Measurements from ENCODE around the gene OR10J5. TPM values are rescaled to one million over a fixed set of nuclear protein-coding genes. Genes with fewer than 3 reads are reported as not detected.

OR10J5 gene
- total and polyA plus RNA-seq, 2 of the 4 experiments (the other 2 are of a cell fraction), result not detected

DNA sequence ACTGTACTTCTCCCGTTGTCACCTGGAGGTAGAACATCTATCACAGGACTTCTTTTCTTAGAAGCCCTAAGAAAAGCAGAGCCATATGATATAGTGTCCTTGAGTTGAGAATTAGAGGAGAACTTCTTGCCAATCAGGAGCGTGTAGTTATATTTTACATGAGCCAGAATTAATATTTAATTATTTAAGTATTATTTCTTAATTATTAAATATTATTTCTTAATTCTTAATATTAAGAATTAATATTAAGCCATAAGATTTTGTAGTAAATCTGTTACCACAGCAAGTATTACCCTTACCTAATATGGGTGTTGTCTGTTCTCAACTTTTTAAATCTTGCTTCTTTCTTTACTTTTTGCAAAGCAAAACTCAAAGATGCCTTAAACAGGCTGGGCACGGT lies 41.6 kb upstream of the OR10J5 start:
- Histone ChIP-seq H3K9me1 (ENCODE audit: insufficient read depth, low read length) (no peaks in the 10 kb centered on the region), H2BK20ac (ENCODE audit: low read depth, low read length) (no peak overlapping the region), H2AK9ac (replicated peaks; ENCODE audit: low read depth, low read length, poor library complexity) (no peak overlapping the region), H3K27me3 (ENCODE audit: control insufficient read depth, insufficient read depth, low read length) (no peaks in the 10 kb centered on the region), H3K36me3 (ENCODE audit: control insufficient read depth, insufficient read depth, low read length) (no peaks in the 10 kb centered on the region), H3K4me3 (ENCODE audit: insufficient read depth, low read depth, low read length) (no peak overlapping the region), H4K5ac (ENCODE audit: low read depth, low read length) (no peak overlapping the region), H3K4ac (ENCODE audit: low read depth, low read length) (no peak overlapping the region), H3K4me1 (ENCODE audit: control insufficient read depth, insufficient read depth, low read length) (no peaks in the 10 kb centered on the region), H3K23ac (ENCODE audit: low read depth, low read length) (no peak overlapping the region), H3K27ac (ENCODE audit: insufficient read depth, low read length) (no peak overlapping the region), H2BK15ac (ENCODE audit: low read depth, low read length) (no peak overlapping the region), H3K14ac (replicated peaks; ENCODE audit: low read depth, low read length) (no peak overlapping the region), H3K79me1 (ENCODE audit: low read depth in 1 of 2, low read length in 2 of 2) (no peaks in the 10 kb centered on the region), H3K56ac (ENCODE audit: extremely low read depth, insufficient read depth, low read length) (no peak overlapping the region), H4K8ac (ENCODE audit: low read depth in 2 of 2, low read length in 2 of 2) (no peak overlapping the region), H2BK5ac (ENCODE audit: low read depth, low read length, poor library complexity, severe bottlenecking) (no peak overlapping the region), H2AFZ (replicated peaks; ENCODE audit: low read length, poor library complexity) (no peak overlapping the region), H4K91ac (ENCODE audit: insufficient read depth, low read depth, low read length) (no peak overlapping the region), H4K20me1 (ENCODE audit: insufficient read depth, low read length) (no peaks in the 10 kb centered on the region), H3K4me2 (ENCODE audit: low read depth, low read length) (no peak overlapping the region), H3K9me3 (ENCODE audit: control insufficient read depth, insufficient read depth, low read length) (peaks cover 2% of the 10 kb centered on the region; the same call in 1 of the 2 replicates), H3K9ac (ENCODE audit: low read depth, low read length) (no peak overlapping the region), H2BK120ac (ENCODE audit: low read depth, low read length) (no peak overlapping the region), H3K18ac (ENCODE audit: low read depth, low read length) (no peak overlapping the region), H2AK5ac (ENCODE audit: low read depth, low read length) (no peak overlapping the region)
- no peak for TF ChIP-seq BHLHE40 (IDR thresholded peaks at IDR 0.05; ENCODE audit: low read depth, low read length)
- no peak for TF ChIP-seq NFE2L2 (IDR thresholded peaks at IDR 0.05; ENCODE audit: low read depth, low read length)
- TF ChIP-seq CTCF (conservative IDR thresholded peaks at IDR 0.05; ENCODE audit: low read depth, low read length), result no peak
- no peak for TF ChIP-seq RAD21 (IDR thresholded peaks at IDR 0.05; ENCODE audit: low read length)
- TF ChIP-seq, protein P1, sequence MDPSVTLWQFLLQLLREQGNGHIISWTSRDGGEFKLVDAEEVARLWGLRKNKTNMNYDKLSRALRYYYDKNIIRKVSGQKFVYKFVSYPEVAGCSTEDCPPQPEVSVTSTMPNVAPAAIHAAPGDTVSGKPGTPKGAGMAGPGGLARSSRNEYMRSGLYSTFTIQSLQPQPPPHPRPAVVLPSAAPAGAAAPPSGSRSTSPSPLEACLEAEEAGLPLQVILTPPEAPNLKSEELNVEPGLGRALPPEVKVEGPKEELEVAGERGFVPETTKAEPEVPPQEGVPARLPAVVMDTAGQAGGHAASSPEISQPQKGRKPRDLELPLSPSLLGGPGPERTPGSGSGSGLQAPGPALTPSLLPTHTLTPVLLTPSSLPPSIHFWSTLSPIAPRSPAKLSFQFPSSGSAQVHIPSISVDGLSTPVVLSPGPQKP (IDR thresholded peaks at IDR 0.05; ENCODE audit: borderline replicate concordance, low read depth, low read length), result no peak
- no peak for TF ChIP-seq MAZ (IDR thresholded peaks at IDR 0.05; ENCODE audit: borderline replicate concordance, low read depth, low read length)
- no peak for TF ChIP-seq POLR2A (IDR thresholded peaks at IDR 0.05; ENCODE audit: low read depth, low read length)
- no peak for TF ChIP-seq RFX5 (IDR thresholded peaks at IDR 0.05; ENCODE audit: low read depth, low read length)
- POLR2A ChIA-PET (ENCODE audit: unreplicated experiment), result no interaction called here
- BruUV-seq (replicated peaks), result no TSS peak
- no CpG with 5 or more reads among the region's 3 CpGs for WGBS, 2 experiments (ENCODE audit: extremely low coverage in 2 of 2, insufficient read length in 1 of 2)
- intact Hi-C loops (cut with micrococcal nuclease), result no loop called here
- in situ Hi-C loops (cut with MboI; ENCODE audit: low sequenced_read_pairs), result no loop called here
- ATAC-seq (ENCODE audit: low read depth), result no peak
- no peak for DNase-seq
- dilution Hi-C loops (cut with HindIII; ENCODE audit: low sequenced_read_pairs, unreplicated experiment), result no loop called here
- CTCF ChIA-PET, result no interaction called here

Measured in IMR-90 (cell line).